K562 (cell line): ENCODE data around the gene SRPRA. TPM values are rescaled to one million over a fixed set of nuclear protein-coding genes. Genes with fewer than 3 reads are reported as not detected.

Experiments used
- AFF1 ChIP-seq, 2 experiments: fragments of 450-650 bp; IDR thresholded peaks; 2 replicates each; pipeline ENCODE4 v1.6.1; 2018; ENCODE audit warnings: mild to moderate bottlenecking in 2 of 2, low read depth in 1 of 2; ENCODE audit not compliant: partially characterized antibody in 2 of 2
- ATF2 ChIP-seq: sonication (generic); formaldehyde crosslinking; IDR thresholded peaks from 2 replicates; pipeline ENCODE4 v1.8.1; 2022; ENCODE audit warnings: missing genetic modification reagents
- CEBPG ChIP-seq, 3 experiments: fragments of 200-800 bp in 1 of 3; sonication (Bioruptor generic) in 1 of 3; sonication (generic) in 1 of 3; formaldehyde crosslinking in 1 of 3; IDR thresholded peaks in 2 of 3; conservative IDR thresholded peaks in 1 of 3; 2 replicates each; pipeline versions ENCODE4 v1.6.1 to v1.8.0; 2016 to 2022; ENCODE audit warnings: missing compliant biosample characterization in 2 of 3, missing genetic modification characterization in 2 of 3, mild to moderate bottlenecking in 1 of 3, missing genetic modification reagents in 1 of 3
- HES1 ChIP-seq: fragments of 450-650 bp; IDR thresholded peaks from 2 replicates; pipeline ENCODE4 v1.6.1; 2016; ENCODE audit warnings: low read depth, mild to moderate bottlenecking, moderate library complexity
- HMGN3 ChIP-seq: IDR thresholded peaks from 2 replicates; pipeline ENCODE4 v1.6.1; 2011; ENCODE audit warnings: borderline replicate concordance, low read depth, mild to moderate bottlenecking, mixed read lengths, low read length; ENCODE audit not compliant: insufficient read length; ENCODE audit errors: extremely low read depth
- HNRNPLL ChIP-seq: fragments of 200-400 bp; formaldehyde crosslinking; IDR thresholded peaks from 2 replicates; pipeline ENCODE4 v1.6.1; 2017; ENCODE audit warnings: low read length, low read depth, mild to moderate bottlenecking; ENCODE audit not compliant: poor library complexity, severe bottlenecking
- MCM2 ChIP-seq: fragments of 450-650 bp; IDR thresholded peaks from 2 replicates; pipeline ENCODE4 v1.6.1; 2017; ENCODE audit warnings: low read depth, mild to moderate bottlenecking
- MECOM ChIP-seq: fragments of 250-450 bp; sonication (Bioruptor Pico); IDR thresholded peaks from 2 replicates; pipeline ENCODE4 v1.8.0; 2022; ENCODE audit warnings: inconsistent platforms
- MYNN ChIP-seq, 2 experiments: sonication (generic); formaldehyde crosslinking in 1 of 2; IDR thresholded peaks; 2 replicates each; pipeline versions ENCODE4 v1.5.0 to v1.6.1; 2016 to 2020; ENCODE audit warnings: antibody characterized with exemption in 1 of 2, missing genetic modification reagents in 1 of 2
- NONO ChIP-seq, 2 experiments: fragments of 200-400 bp in 1 of 2; fragments of 450-650 bp in 1 of 2; formaldehyde crosslinking in 1 of 2; IDR thresholded peaks; 2 replicates each; pipeline ENCODE4 v1.6.1; 2017; ENCODE audit warnings: low read depth in 2 of 2, mild to moderate bottlenecking in 2 of 2, moderate library complexity in 2 of 2, low read length in 1 of 2
- POLR2B ChIP-seq: fragments of 450-650 bp; IDR thresholded peaks from 2 replicates; pipeline ENCODE4 v1.6.1; 2018; ENCODE audit warnings: low read depth; ENCODE audit not compliant: partially characterized antibody
- SMARCB1 ChIP-seq: IDR thresholded peaks from 2 replicates; pipeline ENCODE4 v1.6.1; 2011; ENCODE audit warnings: improper control_type of control experiment, low read depth; ENCODE audit not compliant: insufficient read length
- SMARCE1 ChIP-seq: fragments of 450-650 bp; IDR thresholded peaks from 2 replicates; pipeline ENCODE4 v1.7.1; 2016; ENCODE audit warnings: mild to moderate bottlenecking
- SOX6 ChIP-seq: fragments of 450-650 bp; IDR thresholded peaks from 2 replicates; pipeline ENCODE4 v1.6.1; 2014; ENCODE audit warnings: mild to moderate bottlenecking
- WHSC1 ChIP-seq: IDR thresholded peaks from one replicate; pipeline ENCODE4 v1.6.1; 2012; ENCODE audit warnings: low read length, control low read depth, inconsistent platforms
- ZZZ3 ChIP-seq: fragments of 450-650 bp; IDR thresholded peaks from 2 replicates; pipeline ENCODE4 v1.6.1; 2016; ENCODE audit warnings: antibody characterized with exemption, mild to moderate bottlenecking, moderate library complexity
- polyA plus RNA-seq, 8 experiments: library from polyadenylated mRNA; depleted of rRNA in 4 of 8; stranded (reverse) in 5 of 8; unstranded in 3 of 8; fragments of >200 nt; fragmentation: Nextera tagmentation in 2 of 8; fragmentation: Illumina TruSeq in 1 of 8; extraction: Ambion mirVana in 2 of 8; extraction: Trizol in 1 of 8; gene quantifications; 2 replicates each; pipeline versions ENCODE4 v1.2.1 to v1.2.3, GENCODE V29; 2011 to 2014; ENCODE audit warnings: inconsistent platforms in 1 of 8, missing spikeins in 1 of 8
- total RNA-seq, 7 experiments: library from RNA; depleted of rRNA in 6 of 7; stranded (reverse); fragments of >200 nt in 6 of 7; fragmentation: Illumina TruSeq in 2 of 7; extraction: Trizol in 2 of 7; gene quantifications; 2 replicates each; pipeline versions ENCODE4 v1.2.1 to v1.2.3, GENCODE V29; 2011 to 2021; ENCODE audit warnings: low replicate concordance in 1 of 7
- TF ChIP-seq, protein P1 (sequence below), 2 experiments: fragments of 200-800 bp in 1 of 2; sonication (Bioruptor generic) in 1 of 2; sonication (generic) in 1 of 2; formaldehyde crosslinking in 1 of 2; IDR thresholded peaks in 1 of 2; conservative IDR thresholded peaks in 1 of 2; 2 replicates each; pipeline versions ENCODE4 v1.5.0 to v1.6.1; 2016 to 2020; ENCODE audit warnings: missing compliant biosample characterization in 1 of 2, missing genetic modification characterization in 1 of 2, missing genetic modification reagents in 1 of 2

Gene SRPRA
- total and polyA plus RNA-seq, 9 of the 15 experiments (the other 6 are each of a cell fraction or from before 2014, with no cell fraction given), result 33.5 to 124 (median 80.0) TPM

DNA sequence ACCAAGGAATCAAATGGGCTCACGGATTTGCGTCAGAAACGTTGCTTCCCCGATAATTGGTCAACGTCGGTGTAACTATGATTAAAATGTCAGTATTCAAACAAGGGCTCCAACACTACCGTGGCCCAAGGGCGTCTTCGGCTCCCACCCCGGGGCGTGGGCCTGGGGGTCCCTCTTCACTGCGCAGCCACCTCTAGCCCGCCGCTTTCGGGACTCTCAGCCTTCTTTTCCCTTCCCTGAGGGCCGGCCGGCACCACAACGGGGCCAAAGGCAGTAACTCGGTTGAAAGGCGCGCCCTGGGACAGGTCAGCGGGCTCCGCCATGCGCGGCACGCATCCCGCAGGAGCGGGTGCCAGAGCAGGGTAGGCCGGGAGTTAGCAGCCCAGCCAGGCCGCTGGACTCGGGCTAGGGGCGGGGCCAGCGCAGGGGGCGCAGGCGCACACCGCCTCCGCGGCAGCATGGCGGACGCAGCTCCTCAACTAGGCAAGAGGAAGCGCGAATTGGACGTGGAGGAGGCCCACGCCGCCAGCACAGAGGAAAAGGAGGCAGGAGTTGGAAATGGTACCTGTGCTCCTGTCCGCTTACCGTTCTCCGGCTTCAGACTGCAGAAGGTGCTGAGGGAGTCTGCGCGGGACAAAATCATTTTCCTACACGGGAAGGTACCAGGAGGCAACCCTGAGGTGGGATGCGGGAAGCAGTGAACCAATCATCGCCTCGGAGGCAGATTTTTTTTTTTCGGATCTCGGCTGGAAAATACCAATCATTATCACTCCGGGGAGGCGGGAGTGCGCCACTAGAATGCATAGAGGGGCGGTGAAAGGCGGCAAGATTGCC, 35.1 kb upstream of the SRPRA start, which contains the start of gene DCPS (continued):
- TF ChIP-seq, protein P1, sequence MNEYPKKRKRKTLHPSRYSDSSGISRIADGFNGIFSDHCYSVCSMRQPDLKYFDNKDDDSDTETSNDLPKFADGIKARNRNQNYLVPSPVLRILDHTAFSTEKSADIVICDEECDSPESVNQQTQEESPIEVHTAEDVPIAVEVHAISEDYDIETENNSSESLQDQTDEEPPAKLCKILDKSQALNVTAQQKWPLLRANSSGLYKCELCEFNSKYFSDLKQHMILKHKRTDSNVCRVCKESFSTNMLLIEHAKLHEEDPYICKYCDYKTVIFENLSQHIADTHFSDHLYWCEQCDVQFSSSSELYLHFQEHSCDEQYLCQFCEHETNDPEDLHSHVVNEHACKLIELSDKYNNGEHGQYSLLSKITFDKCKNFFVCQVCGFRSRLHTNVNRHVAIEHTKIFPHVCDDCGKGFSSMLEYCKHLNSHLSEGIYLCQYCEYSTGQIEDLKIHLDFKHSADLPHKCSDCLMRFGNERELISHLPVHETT (CRISPR knock-in tag; conservative IDR thresholded peaks at IDR 0.05 in 1 of 2, IDR thresholded peaks at IDR 0.05 in 1 of 2), result peak in 1 of 2 experiments; percentile 60; a peak in 1 of 4 replicates
- TF ChIP-seq MYNN (IDR thresholded peaks at IDR 0.05) (no peak), MYNN (CRISPR knock-in tag; IDR thresholded peaks at IDR 0.05) (no peak), MECOM (CRISPR knock-in tag) (no peak), HES1 (no peak), SMARCB1 (no peak), HMGN3 (peak; percentile 76), NONO (IDR thresholded peaks at IDR 0.05; ENCODE audit: low read depth in 2 of 2, low read length in 1 of 2) (peak; percentile 78 to 92; a peak in 3 of 4 replicates), WHSC1 (no peak), CEBPG (CRISPR knock-in tag; IDR thresholded peaks at IDR 0.05) (0 out of 2 replicates have a peak, but pooled peaks have one; percentile 5), CEBPG (tag; conservative IDR thresholded peaks at IDR 0.05 in 1 of 2, IDR thresholded peaks at IDR 0.05 in 1 of 2) (no peak), SMARCE1 (no peak), AFF1 (IDR thresholded peaks at IDR 0.05; ENCODE audit: low read depth in 1 of 2, partially characterized antibody in 2 of 2) (no peak), ZZZ3 (0 out of 2 replicates have a peak, but pooled peaks have one; percentile 61), ATF2 (CRISPR knock-in tag) (no peak), SOX6 (0 out of 2 replicates have a peak, but pooled peaks have one; percentile 50), POLR2B (peak; percentile 94), HNRNPLL (peak; percentile 77), MCM2 (no peak)
